ENCODE measurements around the gene CYP46A1.
"Not testable (repeated sequence)": the region's sequence is repeated elsewhere in the genome, so short reads cannot be mapped to it uniquely, and the experiment has no call there.

CYP46A1 gene

DNA sequence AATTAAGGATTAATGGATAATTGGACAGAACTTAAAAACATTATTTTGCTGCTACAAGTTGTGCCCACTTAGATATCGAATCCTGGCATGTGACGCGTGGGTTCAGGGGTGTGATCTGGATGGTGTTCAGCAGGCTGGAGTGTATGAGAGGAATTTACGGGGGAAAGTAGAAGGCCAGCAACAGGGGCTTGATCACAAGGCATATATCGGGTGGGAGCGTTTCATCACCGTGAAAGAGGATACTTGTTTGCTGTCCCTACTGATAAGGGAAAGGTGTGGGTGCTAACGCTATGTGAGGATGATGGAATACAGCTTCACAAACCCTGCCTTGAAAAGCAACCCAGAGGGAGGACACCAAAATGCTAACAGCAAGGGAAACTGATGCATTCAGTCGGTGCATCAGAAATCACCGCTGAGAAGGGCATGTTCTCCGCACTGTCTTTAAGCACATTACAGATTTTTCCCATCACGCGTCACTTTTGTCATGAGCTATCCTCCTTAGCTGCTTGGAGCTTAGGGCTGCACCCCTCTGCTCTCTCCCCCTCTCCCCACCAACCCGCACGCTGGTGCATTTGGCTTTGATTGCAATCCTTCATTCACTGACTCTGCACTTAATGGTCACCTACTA lies 25.8 kb upstream of the CYP46A1 start:
- no peak for DNase-seq

DNA sequence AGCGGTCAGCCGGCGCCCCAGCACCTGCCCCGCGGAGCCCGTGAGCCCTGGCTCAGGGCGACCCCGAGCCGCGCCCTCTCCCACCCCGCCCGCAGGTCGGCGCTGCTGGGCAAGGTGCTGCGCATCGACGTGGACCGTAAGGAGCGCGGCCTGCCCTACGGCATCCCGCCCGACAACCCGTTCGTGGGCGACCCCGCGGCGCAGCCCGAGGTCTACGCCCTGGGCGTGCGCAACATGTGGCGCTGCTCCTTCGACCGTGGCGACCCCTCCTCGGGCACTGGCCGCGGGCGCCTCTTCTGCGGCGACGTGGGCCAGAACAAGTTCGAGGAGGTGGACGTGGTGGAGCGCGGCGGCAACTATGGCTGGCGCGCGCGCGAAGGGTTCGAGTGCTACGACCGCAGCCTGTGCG lies 24.8 kb upstream of the CYP46A1 start:
- DNase-seq = no peak

DNA sequence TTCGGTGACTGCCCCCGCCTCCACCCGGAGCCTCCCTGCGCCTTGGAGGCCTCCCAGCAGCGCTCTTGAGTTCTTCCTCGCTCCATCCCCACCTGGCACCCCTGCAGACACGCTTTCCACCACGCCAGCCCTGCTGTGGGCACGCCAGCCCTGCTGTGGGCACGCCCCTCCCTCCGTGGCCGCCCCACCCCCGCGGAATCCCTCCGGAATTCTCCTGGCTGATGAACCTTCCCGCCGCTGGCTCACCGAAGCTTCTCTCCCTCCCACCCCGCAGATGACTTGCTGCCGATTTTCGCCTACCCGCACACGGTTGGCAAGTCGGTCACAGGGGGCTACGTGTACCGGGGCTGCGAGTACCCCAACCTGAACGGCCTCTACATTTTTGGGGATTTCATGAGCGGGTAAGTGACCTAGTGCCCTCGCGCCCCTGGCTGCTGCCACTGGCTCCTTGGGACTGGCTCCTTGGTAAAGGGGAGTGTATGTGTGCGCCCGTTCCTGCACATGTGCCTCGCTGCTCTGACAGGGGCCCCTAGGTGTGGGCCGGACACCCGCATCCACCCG lies 24.0 kb upstream of the CYP46A1 start:
- no peak for DNase-seq

DNA sequence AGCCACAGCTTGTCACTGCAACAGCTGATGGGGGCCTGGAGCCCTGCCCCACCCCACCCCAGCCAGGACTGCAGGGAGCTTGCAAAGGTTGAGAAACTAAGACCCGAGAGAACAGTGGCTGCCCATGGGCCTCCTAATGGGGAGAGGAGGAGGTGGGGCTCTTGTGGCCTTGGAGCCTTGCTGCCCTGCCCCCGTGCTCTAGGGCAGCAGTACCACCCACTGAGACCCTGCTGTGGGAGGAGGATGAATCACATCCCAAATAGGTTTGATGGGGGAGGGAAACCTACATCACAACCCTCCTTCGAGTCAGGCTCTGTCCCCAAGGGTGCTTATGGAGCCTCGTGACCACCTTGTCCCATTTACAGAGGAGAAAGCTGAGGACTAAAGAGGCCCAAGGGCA lies 23.3 kb upstream of the CYP46A1 start:
- no peak for DNase-seq

DNA sequence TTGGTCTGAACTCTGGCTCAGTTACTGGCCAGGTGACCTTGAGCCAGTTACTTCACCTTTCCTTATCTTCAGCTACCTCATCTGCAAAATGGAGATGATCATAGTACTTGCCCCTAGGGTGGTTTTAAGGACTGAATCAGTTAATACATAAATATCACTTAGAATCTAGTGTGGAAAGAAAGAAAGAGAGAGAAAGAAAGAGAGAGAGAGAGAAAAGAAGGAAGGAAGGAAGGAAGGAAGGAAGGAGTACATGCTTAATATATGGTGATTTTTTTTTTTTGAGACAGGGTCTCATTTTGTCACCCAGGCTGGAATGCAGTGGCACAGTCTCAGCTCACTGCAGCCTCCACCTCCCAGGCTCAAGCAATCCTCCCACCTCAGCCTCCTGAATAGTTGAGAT lies 22.9 kb upstream of the CYP46A1 start:
- DNase-seq = not testable (repeated sequence)

DNA sequence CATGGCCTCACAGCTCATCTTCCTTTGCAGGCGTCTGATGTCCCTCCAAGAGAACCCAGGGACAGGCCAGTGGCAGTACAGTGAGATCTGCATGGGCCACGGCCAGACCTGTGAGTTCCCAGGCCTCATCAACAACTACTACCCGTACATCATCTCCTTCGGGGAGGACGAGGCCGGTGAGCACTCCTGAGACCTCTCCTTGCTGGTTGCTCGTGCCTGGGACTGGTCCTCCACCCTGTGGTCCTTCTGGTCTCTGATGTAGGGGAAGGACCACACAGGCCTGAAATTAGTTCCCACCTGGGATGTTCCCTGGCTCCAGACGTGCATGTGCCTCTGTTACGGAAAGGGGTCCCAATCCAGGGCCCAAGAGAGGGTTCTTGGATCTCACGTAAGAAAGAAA lies 21.3 kb upstream of the CYP46A1 start:
- DNase-seq = no peak

DNA sequence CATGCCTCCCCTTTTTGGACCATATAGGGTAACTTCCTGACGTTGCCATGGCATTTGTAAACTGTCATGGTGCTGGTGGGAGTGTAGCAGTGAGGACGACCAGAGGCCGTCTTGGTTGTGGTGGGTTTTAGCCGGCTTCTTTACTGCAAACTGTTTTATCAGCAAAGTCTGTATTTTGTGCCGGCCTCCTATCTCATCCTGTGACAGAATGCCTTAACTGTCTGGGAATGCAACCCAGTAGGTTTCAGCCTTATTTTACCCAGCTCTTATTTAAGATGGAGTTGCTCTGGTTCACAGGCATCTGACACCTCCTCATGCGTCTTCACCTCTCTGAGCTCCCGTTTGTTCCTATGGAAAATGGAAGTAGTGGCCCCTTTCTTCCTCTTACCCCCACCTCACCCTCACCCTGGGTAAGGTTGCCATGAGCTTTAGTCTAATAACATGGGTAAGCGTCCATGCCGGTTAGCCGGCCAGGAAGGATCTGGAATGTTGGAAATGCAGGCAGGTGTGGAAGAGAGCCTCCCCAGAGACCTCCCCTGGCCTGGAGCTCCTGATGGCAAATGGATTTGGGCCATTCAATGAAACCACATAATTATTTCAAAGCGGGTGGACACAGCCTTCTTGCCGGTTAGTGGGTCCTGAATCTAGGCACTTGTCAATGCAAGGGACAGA lies 20.6 kb upstream of the CYP46A1 start:
- DNase-seq = no peak

DNA sequence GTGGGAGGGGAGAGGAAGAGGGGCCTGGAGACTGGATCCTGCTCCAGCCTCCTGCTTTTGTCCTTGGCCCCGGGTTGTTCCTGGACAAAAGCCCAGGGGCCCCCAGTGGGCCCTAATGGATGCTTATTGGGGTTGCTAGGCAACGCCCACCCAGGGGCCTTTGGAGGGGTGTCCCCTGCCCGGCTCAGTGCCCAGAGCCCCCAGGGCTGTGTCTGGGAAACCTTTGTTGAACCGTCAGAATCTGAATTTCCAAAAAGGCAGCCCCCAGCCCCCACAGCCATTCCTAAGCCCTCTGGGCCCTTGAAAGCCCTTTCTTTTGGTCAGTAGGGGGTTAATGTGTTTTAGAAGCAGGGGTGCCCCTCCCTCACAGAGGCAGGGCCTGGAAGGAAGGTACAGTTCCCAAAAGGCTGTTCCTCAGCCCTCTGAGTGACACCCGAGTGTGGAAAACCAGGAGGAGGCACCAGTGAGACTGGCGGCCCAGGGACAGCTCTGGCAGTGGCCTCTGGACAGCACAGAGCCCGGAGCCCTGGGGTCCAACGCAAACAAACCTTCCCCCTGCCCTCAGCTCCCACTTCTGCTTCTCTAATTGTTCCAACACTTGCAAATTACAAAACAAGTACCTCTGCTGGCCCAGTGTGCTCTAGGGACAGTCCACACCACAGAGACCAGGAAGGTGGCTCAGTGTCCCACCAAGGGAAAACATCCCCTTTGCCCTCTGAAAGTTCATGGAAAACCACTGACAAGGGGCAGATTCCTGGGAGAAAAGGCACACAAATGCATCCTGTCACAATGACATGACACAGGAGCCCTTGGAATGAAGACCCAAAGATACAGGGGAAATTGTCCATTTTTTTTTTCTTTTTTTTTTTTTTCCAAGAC lies 19.8 kb upstream of the CYP46A1 start:
- no peak for DNase-seq

DNA sequence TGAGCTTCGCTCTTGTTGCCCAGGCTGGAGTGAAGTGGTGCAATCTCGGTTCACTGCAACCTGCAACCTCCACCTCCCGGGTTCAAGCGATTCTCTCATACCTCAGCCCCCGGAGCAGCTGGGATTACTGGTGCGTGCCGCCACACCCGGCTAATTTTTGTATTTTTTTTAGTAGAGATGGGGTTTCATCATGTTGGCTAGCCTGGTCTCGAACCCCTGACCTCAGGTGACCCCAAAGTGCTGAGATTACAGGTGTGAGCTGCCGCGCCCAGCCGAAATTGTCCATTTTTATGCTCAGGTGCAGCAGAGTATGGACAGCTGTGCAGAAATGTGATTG lies 19.2 kb upstream of the CYP46A1 start:
- DNase-seq = no peak

DNA sequence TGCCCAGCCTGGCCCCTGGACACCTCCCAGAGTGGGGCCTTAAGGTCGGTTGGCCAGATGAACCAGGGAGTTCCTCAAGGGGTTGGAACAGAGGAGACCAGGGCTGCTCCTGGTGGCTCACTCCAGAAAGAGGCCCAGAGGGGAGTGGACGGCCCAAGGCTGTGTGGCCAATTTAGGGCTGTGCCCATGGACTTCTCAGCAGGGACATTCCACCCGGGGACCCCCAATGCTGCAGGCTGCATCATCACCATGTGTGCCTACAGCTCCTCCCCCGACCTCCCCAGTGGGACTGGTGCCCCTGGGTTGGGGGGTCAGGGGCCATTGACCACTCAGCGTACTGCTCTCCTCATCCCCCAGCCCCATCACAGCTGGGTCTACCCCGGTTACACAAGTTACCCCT lies 17.6 kb upstream of the CYP46A1 start:
- no peak for DNase-seq

DNA sequence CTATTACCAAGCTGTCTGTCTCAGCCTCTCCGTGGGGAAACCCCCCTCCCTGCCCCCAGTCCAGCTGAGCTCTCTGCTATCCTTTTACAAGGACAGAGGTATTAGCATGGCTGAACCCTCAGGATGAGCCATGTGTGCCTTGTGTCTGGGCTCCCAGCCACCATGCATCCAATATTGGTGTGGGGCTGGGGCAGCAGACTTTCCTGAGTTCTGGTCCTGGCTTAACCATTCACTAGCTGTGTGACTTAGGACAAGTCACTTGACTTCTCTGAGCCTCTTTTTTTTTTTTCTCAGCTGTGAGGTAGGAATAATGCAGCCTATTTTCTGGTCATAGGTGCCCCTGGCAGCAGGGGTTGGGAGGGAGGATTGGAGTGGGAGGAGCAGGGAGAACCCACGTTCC lies 17.1 kb upstream of the CYP46A1 start:
- DNase-seq = no peak

DNA sequence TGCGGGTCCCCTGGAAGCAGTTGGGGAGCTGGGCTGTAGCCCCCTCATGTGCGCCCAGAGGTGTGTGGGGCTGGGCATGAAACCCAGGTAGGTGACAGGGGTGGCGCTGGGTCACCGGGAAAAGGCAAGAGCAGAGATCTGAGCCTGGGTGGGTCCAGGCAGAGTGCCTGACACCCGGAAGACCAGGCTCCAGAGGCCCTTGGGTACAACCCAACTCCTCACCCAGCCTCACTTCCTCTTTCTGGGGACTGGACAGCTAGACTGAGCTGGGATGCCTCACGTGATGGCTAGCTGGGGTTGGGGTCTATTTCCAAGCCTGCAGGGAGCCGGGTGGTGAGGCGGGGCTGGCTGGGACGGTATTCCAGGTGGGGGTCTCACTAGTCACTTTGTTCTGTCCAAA lies 16.3 kb upstream of the CYP46A1 start:
- DNase-seq = no peak

DNA sequence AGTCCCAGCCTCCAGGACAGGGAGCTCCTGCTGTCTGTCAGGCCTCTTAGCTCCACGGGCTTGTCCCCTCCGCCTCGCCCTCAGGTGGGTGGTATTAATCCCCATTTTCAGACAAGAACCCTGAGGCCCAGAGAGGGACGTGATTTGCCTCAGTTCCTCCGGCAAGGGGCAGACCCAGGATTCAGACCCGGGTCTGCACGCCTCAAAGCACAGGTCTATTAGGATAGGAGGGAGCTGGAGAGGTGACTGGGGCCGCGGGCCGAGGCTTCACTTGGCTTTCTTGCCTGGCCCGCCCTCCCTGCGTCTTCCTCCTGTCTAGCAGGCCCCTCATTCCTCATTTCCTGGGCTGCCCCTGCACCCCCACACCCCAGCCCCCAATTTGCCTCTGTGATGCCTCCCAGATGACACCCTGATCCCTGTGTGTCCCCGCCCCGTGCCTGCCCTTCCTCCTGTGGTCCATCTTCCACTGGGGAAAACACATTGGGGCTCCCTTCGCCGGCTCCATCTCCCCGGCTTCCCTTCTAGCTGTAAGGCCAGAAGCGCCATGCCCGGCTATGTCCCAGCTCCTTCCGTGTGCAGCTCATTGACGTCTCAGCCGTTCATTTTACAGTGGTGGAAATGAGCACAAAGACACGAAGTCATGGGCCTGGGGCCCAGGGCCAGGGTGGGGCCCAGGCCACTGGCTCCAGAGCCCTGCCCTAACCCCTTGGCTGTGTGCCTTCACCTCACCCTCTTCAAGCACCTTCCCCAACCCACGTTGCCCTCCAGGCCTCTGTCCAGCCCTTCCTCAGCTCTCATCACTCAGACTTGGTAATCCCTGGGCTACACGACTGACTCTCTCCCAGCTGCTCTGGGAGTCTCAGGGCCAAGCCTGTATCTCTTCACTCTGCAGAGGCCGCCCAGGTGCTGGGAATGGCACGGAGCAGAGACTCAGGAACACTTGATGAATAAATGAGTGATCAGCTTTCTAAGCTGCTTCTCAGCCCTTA lies 15.5 kb upstream of the CYP46A1 start:
- DNase-seq = no peak

DNA sequence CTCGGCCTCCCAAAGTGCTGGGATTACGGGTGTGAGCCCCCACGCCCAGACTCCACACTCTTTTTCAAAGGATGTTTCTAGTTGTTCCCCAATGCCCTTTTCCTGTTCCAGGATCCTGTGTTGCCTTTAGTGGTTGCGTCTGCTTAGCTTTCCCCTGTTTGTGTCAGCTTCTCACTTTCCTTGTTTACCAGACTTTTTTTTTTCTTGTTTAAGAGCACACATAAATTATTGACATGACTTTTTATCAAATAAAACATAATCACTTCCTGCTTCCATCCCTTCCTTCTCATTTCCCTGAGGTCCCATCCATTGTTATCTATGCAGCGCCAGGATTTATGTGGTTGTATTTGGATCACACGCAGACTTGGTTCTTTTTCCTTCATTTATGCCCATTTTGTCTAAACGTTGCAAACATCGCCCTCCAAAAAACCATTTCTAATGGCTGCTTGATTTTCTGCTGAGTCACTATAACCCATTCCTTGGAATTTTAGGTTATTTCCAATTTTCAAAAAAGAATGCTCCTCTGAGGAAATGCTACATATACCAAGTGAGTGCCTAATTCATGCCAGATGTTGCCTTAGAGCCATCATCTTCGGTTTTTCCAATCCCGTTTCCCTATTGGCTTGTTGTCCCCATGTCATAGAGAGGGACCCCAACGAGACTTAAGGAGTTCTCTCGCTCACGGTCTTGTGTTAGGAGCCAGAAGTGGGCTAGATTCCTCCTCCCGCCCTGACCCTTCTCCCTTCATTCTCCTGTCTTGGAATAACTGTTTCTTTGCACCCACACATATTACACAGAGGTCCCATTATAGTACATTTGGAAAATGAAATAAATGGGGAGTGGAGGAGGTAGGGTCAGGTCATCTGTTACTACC lies 13.5 kb upstream of the CYP46A1 start:
- DNase-seq = no peak

DNA sequence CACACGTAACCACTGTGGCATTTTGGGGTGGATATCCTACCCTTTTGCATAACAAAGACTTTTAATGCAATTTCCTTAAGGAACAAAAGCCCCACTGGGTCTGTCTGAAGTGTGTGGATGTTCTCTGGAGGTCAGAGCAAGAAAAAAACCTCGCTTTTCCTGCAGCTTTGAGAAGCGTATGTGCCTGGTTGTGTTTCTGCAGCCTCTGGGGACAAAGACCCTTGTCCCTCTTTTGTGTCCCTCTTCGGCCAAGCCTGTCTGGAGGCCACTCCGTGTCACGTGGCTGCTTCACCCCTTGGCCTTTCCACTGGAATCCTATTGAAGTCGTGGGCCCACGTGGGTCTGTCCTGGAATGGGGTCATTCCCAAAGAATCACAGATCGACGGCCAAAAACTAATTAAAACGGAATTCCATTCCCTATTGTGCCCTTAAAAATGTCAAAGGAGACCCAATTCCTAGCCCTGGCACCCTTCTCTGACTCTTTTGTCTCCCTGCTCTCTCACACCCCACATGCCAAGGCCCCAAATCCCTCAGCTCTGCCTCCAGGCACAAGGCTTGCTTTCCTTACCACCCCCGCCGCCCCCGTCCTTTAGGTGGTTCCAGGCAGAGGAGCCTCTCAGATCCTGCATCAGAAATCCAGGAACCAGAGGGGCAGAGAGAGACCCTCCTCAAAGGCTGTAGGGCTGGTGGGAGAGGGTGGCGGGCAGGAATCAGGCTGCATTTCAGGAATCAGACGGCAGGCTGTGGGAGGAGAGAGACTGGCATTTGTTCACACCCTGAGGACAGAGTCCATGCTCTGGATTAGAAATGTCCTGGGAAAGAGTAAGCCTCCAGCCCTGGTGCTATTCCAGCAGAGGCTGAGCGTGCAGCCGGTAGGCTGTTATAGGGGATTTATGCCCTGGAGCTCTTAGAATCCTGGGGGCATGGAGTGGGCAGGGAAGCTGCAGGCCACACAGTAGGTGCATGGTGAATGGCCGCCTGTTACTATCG lies 12.6 kb upstream of the CYP46A1 start:
- DNase-seq = no peak

DNA sequence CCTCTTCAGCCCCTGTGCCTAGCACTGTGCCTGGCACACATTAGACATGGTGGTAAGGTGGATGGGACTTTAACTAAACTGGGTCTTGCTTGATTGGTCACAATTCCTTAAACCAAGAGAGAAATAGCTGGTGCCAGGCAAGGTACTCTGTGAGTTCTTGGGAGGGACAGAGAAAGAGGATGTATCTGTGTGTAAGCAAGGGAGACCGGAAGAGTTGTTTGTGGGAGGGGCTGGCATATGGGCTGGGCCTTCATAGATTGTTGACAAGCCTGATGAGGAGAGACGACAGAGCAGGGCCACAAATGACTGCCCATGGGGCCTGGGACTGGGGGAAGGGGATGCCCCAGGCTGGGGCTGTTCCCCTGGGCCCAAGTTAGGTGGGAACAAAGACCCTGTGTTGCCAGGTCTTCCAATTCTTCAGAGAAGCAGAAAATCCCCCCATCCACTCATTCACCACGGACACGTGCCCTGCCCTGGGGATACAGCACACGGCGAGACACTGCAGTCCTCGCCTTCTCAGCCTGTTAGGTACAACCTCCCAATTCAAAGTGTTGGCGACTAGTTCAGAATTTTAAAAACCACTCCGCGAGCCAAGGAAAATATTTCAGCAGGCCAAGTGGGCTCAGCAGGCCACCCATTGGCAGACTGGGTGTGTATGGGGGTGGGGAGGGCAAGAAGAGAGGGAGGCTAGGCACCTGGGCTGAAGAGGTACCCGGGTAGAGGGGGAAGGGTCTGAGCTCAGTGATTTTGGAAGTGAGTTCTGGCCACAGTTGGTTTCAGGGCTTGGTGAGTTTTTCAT lies 11.4 kb upstream of the CYP46A1 start:
- no peak for DNase-seq

DNA sequence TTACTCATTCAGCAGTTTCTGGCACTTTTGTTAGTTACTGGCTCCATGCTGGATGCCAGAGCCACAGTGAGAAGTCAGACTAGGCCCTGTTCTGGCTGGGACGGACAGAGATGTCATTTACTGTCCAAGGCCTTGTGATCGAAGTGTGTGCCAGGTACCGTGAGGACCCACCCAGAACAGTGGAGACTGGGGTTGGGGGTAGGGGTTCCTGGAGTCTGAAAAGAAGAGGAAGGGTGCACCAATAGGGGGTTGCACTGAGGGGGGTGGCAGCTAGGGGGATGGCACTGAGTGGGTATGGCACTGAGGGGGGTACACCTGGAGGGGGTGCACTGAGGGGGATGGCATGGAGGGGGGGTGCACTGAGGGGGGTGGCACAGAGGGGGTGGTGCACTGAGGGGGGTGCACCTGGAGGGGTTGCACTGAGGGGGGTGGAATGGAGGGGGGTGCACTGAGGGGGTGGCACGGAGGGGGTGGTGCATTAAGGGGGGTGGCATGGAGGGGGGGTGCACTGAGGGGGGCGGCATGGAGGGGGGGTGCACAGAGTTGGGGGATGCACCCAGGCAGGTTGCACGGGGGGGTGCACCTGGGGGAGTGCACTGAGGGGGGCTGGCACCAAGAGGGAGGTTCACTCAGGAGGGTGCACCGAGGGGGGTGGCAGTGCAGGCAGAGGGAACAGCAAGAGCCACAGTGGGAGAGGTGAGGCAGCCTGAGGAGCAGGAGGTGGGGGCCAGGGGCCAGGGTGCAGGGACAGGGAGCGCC lies 10.6 kb upstream of the CYP46A1 start:
- DNase-seq = no peak

DNA sequence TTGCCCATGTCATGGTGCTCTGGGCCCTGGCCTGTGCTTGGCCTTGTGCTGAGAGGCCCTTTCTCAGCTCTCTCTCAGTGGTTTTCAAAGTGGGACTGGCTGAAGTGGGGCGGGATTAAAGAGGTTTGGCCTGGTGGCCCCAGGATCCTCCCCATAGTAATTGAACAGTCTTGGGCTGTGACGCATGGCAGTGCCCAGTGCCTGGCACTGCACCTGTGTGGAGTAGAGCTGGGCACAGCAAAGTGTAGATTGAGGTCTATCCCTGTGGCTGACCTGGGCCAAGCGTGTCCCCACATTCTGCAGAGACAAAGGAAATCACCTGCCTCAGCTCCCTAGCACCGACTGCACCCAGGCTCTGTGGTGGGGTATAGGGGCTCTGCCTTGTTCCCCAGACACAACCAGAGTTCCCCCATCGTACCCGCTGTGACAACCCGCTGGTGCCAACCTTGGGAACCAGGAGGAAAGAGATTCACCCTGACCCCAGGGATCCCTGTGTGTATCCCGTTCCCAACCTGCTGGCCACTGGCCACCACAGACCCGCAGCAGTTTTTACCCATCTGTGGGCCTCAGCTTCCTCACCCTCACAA lies 9.9 kb upstream of the CYP46A1 start:
- no peak for DNase-seq

All from CD4-positive, alpha-beta T cell treated with Interleukin-15 for 1 hour (primary cell).